Ishikawa (cell line): ENCODE data around the gene CYB561.
A peak's percentile ranks its signal among the peaks of the same experiment; 100 is the strongest.

Source experiments
- CEBPB ChIP-seq: IDR thresholded peaks from 2 replicates; pipeline ENCODE4 v1.6.1; 2012
- EGR1 ChIP-seq: IDR thresholded peaks from 2 replicates; pipeline ENCODE4 v1.6.1; 2012
- EP300 ChIP-seq: IDR thresholded peaks from 2 replicates; pipeline ENCODE4 v1.6.1; 2012; ENCODE audit warnings: borderline replicate concordance
- FOXM1 ChIP-seq: IDR thresholded peaks from 2 replicates; pipeline ENCODE4 v1.6.1; 2012; ENCODE audit warnings: low read depth, borderline replicate concordance
- RAD21 ChIP-seq: IDR thresholded peaks from 2 replicates; pipeline ENCODE4 v1.6.1; 2012; ENCODE audit warnings: low read depth
- TAF1 ChIP-seq: IDR thresholded peaks from 2 replicates; pipeline ENCODE4 v1.6.1; 2012; ENCODE audit warnings: low read depth, mild to moderate bottlenecking
- TCF12 ChIP-seq: IDR thresholded peaks from 2 replicates; pipeline ENCODE4 v1.6.1; 2012; ENCODE audit warnings: low read depth
- TEAD4 ChIP-seq: IDR thresholded peaks from 2 replicates; pipeline ENCODE4 v1.6.1; 2012
- YY1 ChIP-seq: IDR thresholded peaks from 2 replicates; pipeline ENCODE4 v1.6.1; 2012; ENCODE audit warnings: low read depth
- ZBTB7A ChIP-seq: IDR thresholded peaks from 2 replicates; pipeline ENCODE4 v1.6.1; 2012; ENCODE audit warnings: low read depth
- TF ChIP-seq, protein P1 (sequence below): IDR thresholded peaks from 2 replicates; pipeline ENCODE4 v1.6.1; 2012
- TF ChIP-seq, protein P2 (sequence below): IDR thresholded peaks from 2 replicates; pipeline ENCODE4 v1.6.1; 2012
- TF ChIP-seq, protein P3 (sequence below): IDR thresholded peaks from 2 replicates; pipeline ENCODE4 v1.6.1; 2012; ENCODE audit warnings: low read depth, mild to moderate bottlenecking

DNA sequence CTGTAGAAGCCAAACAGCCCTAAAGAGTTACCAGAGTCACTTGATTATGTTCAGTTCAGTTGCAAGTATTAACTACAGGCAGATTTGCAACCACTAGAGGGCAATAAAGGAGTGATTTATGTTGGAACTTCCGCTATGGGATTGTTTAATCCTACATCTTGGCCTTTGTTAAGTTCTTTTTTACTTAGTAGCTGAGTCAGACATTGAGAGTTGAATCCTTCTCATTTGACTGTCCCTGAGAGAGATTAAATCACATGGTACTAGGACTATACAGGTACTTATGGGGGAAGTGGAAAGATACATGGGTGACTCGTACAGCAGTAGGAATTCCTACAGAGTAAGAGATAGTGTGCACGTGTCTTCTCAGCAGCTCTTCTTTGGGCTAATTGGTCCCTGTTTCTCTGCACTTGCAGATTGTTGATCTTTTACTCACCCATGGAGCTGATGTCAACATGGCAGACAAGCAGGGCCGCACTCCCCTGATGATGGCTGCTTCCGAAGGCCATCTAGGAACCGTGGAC is 40.3 kb downstream of the CYB561 start:
- TF ChIP-seq TEAD4 (no peak), EP300 (no peak), CEBPB (no peak), YY1 (no peak), EGR1 (no peak), ZBTB7A (no peak), TCF12 (no peak), FOXM1 (no peak), TAF1 (no peak), RAD21 (peak; percentile 46)
- TF ChIP-seq, protein P1, sequence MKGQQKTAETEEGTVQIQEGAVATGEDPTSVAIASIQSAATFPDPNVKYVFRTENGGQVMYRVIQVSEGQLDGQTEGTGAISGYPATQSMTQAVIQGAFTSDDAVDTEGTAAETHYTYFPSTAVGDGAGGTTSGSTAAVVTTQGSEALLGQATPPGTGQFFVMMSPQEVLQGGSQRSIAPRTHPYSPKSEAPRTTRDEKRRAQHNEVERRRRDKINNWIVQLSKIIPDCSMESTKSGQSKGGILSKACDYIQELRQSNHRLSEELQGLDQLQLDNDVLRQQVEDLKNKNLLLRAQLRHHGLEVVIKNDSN, result no peak
- TF ChIP-seq, protein P2, sequence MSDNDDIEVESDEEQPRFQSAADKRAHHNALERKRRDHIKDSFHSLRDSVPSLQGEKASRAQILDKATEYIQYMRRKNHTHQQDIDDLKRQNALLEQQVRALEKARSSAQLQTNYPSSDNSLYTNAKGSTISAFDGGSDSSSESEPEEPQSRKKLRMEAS, result no peak
- TF ChIP-seq, protein P3, sequence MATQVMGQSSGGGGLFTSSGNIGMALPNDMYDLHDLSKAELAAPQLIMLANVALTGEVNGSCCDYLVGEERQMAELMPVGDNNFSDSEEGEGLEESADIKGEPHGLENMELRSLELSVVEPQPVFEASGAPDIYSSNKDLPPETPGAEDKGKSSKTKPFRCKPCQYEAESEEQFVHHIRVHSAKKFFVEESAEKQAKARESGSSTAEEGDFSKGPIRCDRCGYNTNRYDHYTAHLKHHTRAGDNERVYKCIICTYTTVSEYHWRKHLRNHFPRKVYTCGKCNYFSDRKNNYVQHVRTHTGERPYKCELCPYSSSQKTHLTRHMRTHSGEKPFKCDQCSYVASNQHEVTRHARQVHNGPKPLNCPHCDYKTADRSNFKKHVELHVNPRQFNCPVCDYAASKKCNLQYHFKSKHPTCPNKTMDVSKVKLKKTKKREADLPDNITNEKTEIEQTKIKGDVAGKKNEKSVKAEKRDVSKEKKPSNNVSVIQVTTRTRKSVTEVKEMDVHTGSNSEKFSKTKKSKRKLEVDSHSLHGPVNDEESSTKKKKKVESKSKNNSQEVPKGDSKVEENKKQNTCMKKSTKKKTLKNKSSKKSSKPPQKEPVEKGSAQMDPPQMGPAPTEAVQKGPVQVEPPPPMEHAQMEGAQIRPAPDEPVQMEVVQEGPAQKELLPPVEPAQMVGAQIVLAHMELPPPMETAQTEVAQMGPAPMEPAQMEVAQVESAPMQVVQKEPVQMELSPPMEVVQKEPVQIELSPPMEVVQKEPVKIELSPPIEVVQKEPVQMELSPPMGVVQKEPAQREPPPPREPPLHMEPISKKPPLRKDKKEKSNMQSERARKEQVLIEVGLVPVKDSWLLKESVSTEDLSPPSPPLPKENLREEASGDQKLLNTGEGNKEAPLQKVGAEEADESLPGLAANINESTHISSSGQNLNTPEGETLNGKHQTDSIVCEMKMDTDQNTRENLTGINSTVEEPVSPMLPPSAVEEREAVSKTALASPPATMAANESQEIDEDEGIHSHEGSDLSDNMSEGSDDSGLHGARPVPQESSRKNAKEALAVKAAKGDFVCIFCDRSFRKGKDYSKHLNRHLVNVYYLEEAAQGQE, result no peak
